HUES6 (cell line): ENCODE results near the gene SLC25A34.

Source experiments
- H3K27ac ChIP-seq: 2 replicates; pipeline ENCODE4 v1.7.0; 2013; ENCODE audit warnings: low read depth, mild to moderate bottlenecking, low read length, inconsistent platforms
- H3K27me3 ChIP-seq: 2 replicates; pipeline ENCODE4 v1.6.1; 2013; ENCODE audit warnings: low read length; ENCODE audit not compliant: control insufficient read depth, insufficient read depth
- H3K36me3 ChIP-seq: 2 replicates; pipeline ENCODE4 v1.6.1; 2013; ENCODE audit warnings: low read length; ENCODE audit not compliant: control insufficient read depth, insufficient read depth
- H3K4me1 ChIP-seq: 2 replicates; pipeline ENCODE4 v1.6.1; 2013; ENCODE audit warnings: low read length; ENCODE audit not compliant: control insufficient read depth, insufficient read depth
- H3K4me3 ChIP-seq: 2 replicates; pipeline ENCODE4 v1.5.1; 2013; ENCODE audit warnings: low read depth, low read length
- H3K9ac ChIP-seq: one replicate; pipeline ENCODE4 v1.6.1; 2013; ENCODE audit warnings: mild to moderate bottlenecking, low read length
- H3K9me3 ChIP-seq: 2 replicates; pipeline ENCODE4 v1.6.1; 2013; ENCODE audit warnings: low read depth, low read length; ENCODE audit not compliant: control insufficient read depth, insufficient read depth

The SLC25A34 gene

GRCh38 chr1:15788624-15789301 lies 52.7 kb downstream of the SLC25A34 start:
- Histone ChIP-seq H3K36me3 (peaks cover 21% of the 10 kb centered on the region), H3K9me3 (no peaks in the 10 kb centered on the region), H3K9ac (no peak overlapping the region), H3K4me1 (peaks cover 1% of the 10 kb centered on the region; the same call in 1 of the 2 replicates), H3K27ac (no peak overlapping the region), H3K4me3 (no peak overlapping the region), H3K27me3 (no peaks in the 10 kb centered on the region)
